DMS 273 (cell line): ENCODE results near the gene P2RX2.
A peak's percentile ranks its signal among the peaks of the same experiment; 100 is the strongest.

ENCODE experiments used
- DNase-seq: peaks from one replicate; lab custom pipeline; 2025; ENCODE audit not compliant: unreplicated experiment; lab: John Stamatoyannopoulos, UW

The P2RX2 gene

GRCh38 chr12:132619386-132620112, 973 bp downstream of the P2RX2 start:
- DNase-seq: peak; percentile 25

- no peak for DNase-seq
Measured at GRCh38 chr12:132620113-132620898, 1.7 kb downstream of the P2RX2 start.

- DNase-seq: no peak
Measured at GRCh38 chr12:132620899-132621656, 2.5 kb downstream of the P2RX2 start.

- no peak for DNase-seq
Measured at GRCh38 chr12:132621657-132622435, 3.3 kb downstream of the P2RX2 start.

- peak; percentile 25 for DNase-seq
Measured at GRCh38 chr12:132622437-132623071, 4.0 kb downstream of the P2RX2 start.

GRCh38 chr12:132623072-132623869, 4.7 kb downstream of the P2RX2 start:
- peak; percentile 45 for DNase-seq

GRCh38 chr12:132624186-132624855, 5.7 kb downstream of the P2RX2 start:
- no peak for DNase-seq

GRCh38 chr12:132624910-132625630, 6.5 kb downstream of the P2RX2 start:
- no peak for DNase-seq

GRCh38 chr12:132625731-132626430, 7.3 kb downstream of the P2RX2 start:
- no peak for DNase-seq

- no peak for DNase-seq
Measured at GRCh38 chr12:132629330-132629729, 10.8 kb downstream of the P2RX2 start.

- DNase-seq: no peak
Measured at GRCh38 chr12:132630672-132631071, 12.1 kb downstream of the P2RX2 start.

GRCh38 chr12:132631666-132632065, 13.1 kb downstream of the P2RX2 start:
- no peak for DNase-seq

GRCh38 chr12:132632521-132633228, 14.1 kb downstream of the P2RX2 start:
- no peak for DNase-seq

GRCh38 chr12:132633398-132633797, 14.8 kb downstream of the P2RX2 start:
- no peak for DNase-seq

GRCh38 chr12:132633901-132634300, 15.3 kb downstream of the P2RX2 start:
- DNase-seq: no peak

- DNase-seq: no peak
Measured at GRCh38 chr12:132634411-132634990, 15.9 kb downstream of the P2RX2 start.
